WTC11 (cell line): ENCODE data around the gene FOXC1. TPM values are rescaled to one million over a fixed set of nuclear protein-coding genes. Genes with fewer than 3 reads are reported as not detected.

Experiments
- ATAC-seq: fragments of 200-7000 bp; cut with Tn5 transposase; 2 replicates; pipeline ENCODE4 v1.10.0; 2021; ENCODE audit warnings: mild to moderate bottlenecking, moderate library complexity
- CTCF ChIA-PET: fragments of 300-600 bp; sonication (Branson Sonifier 250); formaldehyde crosslinking; loops from one replicate; lab custom pipeline; 2021; ENCODE audit warnings: antibody characterized with exemption; lab: Charles Lee
- POLR2A ChIA-PET: fragments of 350-600 bp; sonication (Branson Sonifier 250); formaldehyde crosslinking; loops from one replicate; lab custom pipeline; 2021; ENCODE audit warnings: antibody characterized with exemption; lab: Charles Lee
- DNase-seq: peaks from one replicate; pipeline ENCODE4 v3.0.0; 2021; ENCODE audit warnings: low spot score
- H3K27ac Mint-ChIP-seq: 2 replicates; pipeline ENCODE4 v1.8.0; 2021; ENCODE audit warnings: mixed read lengths
- H3K27me3 Mint-ChIP-seq: 2 replicates; pipeline ENCODE4 v1.8.0; 2021; ENCODE audit warnings: low read depth, mild to moderate bottlenecking, moderate library complexity, mixed read lengths
- H3K36me3 Mint-ChIP-seq: 2 replicates; pipeline ENCODE4 v1.8.0; 2021; ENCODE audit warnings: mixed read lengths
- H3K4me1 Mint-ChIP-seq: 2 replicates; pipeline ENCODE4 v1.8.0; 2022; ENCODE audit warnings: mixed read lengths
- H3K4me3 Mint-ChIP-seq: 2 replicates; pipeline ENCODE4 v1.8.0; 2021; ENCODE audit warnings: mild to moderate bottlenecking, moderate library complexity, mixed read lengths
- H3K9me3 Mint-ChIP-seq: 2 replicates; pipeline ENCODE4 v1.8.0; 2021; ENCODE audit warnings: mixed read lengths
- AFF4 ChIP-seq: sonication (generic); formaldehyde crosslinking; IDR thresholded peaks from 2 replicates; pipeline ENCODE4 v1.8.1; 2023; ENCODE audit warnings: mild to moderate bottlenecking, missing genetic modification reagents, borderline replicate concordance
- ATF6 ChIP-seq: sonication (generic); formaldehyde crosslinking; IDR thresholded peaks from 2 replicates; pipeline ENCODE4 v1.8.1; 2023; ENCODE audit warnings: mild to moderate bottlenecking, missing genetic modification reagents
- CREB1 ChIP-seq: sonication (generic); formaldehyde crosslinking; IDR thresholded peaks from 2 replicates; pipeline ENCODE4 v1.8.0; 2023; ENCODE audit warnings: mild to moderate bottlenecking, missing genetic modification reagents
- ESRRA ChIP-seq: sonication (generic); formaldehyde crosslinking; IDR thresholded peaks from 2 replicates; pipeline ENCODE4 v1.8.1; 2022; ENCODE audit warnings: mild to moderate bottlenecking, missing genetic modification reagents, borderline replicate concordance
- ETV6 ChIP-seq: sonication (generic); formaldehyde crosslinking; IDR thresholded peaks from 2 replicates; pipeline ENCODE4 v1.8.1; 2022; ENCODE audit warnings: mild to moderate bottlenecking, missing genetic modification reagents
- MLX ChIP-seq: sonication (generic); formaldehyde crosslinking; IDR thresholded peaks from 2 replicates; pipeline ENCODE4 v1.8.1; 2023; ENCODE audit warnings: mild to moderate bottlenecking, missing genetic modification reagents, moderate library complexity
- USF1 ChIP-seq: sonication (generic); formaldehyde crosslinking; IDR thresholded peaks from 2 replicates; pipeline ENCODE4 v1.8.0; 2022; ENCODE audit warnings: mild to moderate bottlenecking, missing genetic modification reagents
- ZBTB21 ChIP-seq: sonication (generic); formaldehyde crosslinking; IDR thresholded peaks from 2 replicates; pipeline ENCODE4 v1.8.1; 2023; ENCODE audit warnings: mild to moderate bottlenecking, missing genetic modification reagents, borderline replicate concordance
- ZBTB43 ChIP-seq: sonication (generic); formaldehyde crosslinking; IDR thresholded peaks from 2 replicates; pipeline ENCODE4 v1.8.1; 2023; ENCODE audit warnings: mild to moderate bottlenecking, missing genetic modification reagents
- ZMAT4 ChIP-seq: fragments of 250-450 bp; sonication (Bioruptor Pico); IDR thresholded peaks from 2 replicates; pipeline ENCODE4 v1.9.0; 2021; ENCODE audit warnings: mild to moderate bottlenecking
- total RNA-seq: library from RNA; stranded (reverse); gene quantifications from 3 replicates; pipeline ENCODE4 v1.2.3, GENCODE V29; 2021
- TF ChIP-seq, protein P1 (sequence below): sonication (generic); formaldehyde crosslinking; IDR thresholded peaks from 2 replicates; pipeline ENCODE4 v1.8.0; 2023; ENCODE audit warnings: missing genetic modification reagents, mild to moderate bottlenecking, borderline replicate concordance

FOXC1 gene
- total RNA-seq, 1 experiment from 2014 or later, result 10.7 TPM

DNA sequence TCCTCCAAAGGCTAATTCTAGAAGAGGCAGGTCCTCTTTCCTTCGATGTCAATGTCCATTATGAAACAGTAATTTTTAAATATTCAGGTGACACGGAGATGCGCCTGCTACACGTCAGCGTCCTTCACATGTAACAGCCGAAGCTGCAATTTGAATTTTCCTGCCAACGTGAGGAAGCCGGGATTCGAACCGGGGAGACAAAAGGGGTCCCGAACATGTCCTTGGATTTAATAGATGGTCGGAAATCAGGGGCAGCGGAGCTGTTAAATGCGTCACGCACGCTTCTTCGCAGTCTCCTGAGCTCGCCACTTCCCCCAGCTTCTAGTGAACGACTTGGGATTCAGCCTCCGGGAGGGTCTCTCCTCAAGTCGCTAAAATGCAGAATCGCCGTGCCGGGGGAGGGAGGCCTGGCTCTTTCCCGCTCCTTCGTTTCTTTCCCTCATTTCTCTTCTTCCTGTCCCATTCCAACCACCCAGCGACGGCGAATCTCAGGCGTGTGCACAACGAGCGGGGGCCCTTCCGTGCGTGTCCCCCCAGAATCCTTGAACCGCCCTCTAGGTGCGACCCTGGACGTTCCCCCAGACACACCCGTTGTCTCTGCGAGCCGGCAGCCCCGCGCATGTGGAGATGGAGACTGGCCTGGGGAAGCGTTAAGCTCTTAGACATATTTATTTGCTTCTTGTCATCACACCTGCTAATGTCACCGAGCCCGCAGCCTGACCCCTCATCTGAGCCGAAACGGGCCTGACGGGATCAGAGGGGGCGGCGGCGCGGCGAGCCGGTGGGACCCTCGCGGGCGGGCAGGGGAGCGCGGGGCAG lies 1.3 kb upstream of the FOXC1 start (continued):
- TF ChIP-seq, protein P1, sequence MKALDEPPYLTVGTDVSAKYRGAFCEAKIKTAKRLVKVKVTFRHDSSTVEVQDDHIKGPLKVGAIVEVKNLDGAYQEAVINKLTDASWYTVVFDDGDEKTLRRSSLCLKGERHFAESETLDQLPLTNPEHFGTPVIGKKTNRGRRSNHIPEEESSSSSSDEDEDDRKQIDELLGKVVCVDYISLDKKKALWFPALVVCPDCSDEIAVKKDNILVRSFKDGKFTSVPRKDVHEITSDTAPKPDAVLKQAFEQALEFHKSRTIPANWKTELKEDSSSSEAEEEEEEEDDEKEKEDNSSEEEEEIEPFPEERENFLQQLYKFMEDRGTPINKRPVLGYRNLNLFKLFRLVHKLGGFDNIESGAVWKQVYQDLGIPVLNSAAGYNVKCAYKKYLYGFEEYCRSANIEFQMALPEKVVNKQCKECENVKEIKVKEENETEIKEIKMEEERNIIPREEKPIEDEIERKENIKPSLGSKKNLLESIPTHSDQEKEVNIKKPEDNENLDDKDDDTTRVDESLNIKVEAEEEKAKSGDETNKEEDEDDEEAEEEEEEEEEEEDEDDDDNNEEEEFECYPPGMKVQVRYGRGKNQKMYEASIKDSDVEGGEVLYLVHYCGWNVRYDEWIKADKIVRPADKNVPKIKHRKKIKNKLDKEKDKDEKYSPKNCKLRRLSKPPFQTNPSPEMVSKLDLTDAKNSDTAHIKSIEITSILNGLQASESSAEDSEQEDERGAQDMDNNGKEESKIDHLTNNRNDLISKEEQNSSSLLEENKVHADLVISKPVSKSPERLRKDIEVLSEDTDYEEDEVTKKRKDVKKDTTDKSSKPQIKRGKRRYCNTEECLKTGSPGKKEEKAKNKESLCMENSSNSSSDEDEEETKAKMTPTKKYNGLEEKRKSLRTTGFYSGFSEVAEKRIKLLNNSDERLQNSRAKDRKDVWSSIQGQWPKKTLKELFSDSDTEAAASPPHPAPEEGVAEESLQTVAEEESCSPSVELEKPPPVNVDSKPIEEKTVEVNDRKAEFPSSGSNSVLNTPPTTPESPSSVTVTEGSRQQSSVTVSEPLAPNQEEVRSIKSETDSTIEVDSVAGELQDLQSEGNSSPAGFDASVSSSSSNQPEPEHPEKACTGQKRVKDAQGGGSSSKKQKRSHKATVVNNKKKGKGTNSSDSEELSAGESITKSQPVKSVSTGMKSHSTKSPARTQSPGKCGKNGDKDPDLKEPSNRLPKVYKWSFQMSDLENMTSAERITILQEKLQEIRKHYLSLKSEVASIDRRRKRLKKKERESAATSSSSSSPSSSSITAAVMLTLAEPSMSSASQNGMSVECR (CRISPR knock-in tag), result no peak
- TF ChIP-seq CREB1 (no peak), USF1 (no peak), ATF6 (CRISPR knock-in tag) (no peak), ZBTB43 (CRISPR knock-in tag) (no peak), ZMAT4 (CRISPR knock-in tag) (no peak), ESRRA (no peak), AFF4 (CRISPR knock-in tag) (no peak), ZBTB21 (CRISPR knock-in tag) (no peak)

DNA sequence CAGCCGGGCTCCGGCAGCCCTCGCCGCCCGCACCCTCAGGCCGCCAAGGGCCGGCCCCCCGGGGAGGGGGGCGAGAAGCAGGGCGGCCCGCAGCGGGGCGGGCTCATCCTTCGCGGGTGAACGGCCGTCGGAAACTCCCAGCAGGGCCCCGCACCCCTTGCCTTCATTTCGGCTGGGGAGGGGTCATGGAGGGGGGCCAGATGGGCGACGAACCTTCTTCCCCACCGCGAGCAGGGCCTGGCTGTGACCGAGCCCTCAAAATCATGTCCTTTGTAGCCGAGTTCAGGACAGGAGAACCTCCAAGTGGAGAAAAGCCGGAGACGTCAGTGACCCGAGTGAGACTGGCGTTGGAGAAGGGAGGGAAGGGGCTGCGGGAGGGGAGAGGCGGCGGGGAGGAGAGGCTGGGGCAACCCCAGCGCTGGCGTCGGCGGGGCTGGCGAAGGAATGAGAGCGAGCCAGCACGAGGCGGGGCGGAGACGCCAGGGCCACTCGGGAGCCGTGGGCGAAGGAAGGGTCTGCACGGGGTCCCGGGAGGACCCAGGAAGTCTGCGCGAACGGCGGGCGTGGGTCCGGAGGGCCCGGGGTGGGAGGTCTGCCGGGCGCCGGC lies 571 bp upstream of the FOXC1 start:
- ATAC-seq, result no peak
- POLR2A ChIA-PET, result no interaction called here

More for the DNA sequence above, 571 bp upstream of the FOXC1 start:
- H3K27me3 Mint-ChIP-seq, result peaks cover 83% of the 10 kb centered on the region
- TF ChIP-seq USF1 (no peak), ETV6 (CRISPR knock-in tag) (no peak), MLX (CRISPR knock-in tag) (no peak)
- TF ChIP-seq, protein P1 (CRISPR knock-in tag), result no peak
- no peak overlapping the region for H3K27ac Mint-ChIP-seq
- peaks cover 43% of the 10 kb centered on the region for H3K4me1 Mint-ChIP-seq
- H3K36me3 Mint-ChIP-seq, result no peaks in the 10 kb centered on the region
- CTCF ChIA-PET, result interaction anchor here (1.6 kb wide), 1 partner anchor 10 kb away, joined by 3 read pairs; no protein-coding TSS in a partner anchor
- no peaks in the 10 kb centered on the region for H3K9me3 Mint-ChIP-seq
- no peak for DNase-seq
- peak overlapping the region; percentile 63 for H3K4me3 Mint-ChIP-seq
